DOHH2 (cell line): Measurements from ENCODE around the gene SRGAP1.

Source experiments
- EZH2phosphoT487 ChIP-seq: fragments of 200-600 bp; sonication (generic); IDR thresholded peaks from 2 replicates; pipeline ENCODE4 v1.6.1; 2017; ENCODE audit warnings: borderline replicate concordance, mild to moderate bottlenecking, antibody characterized with exemption, low read length, moderate library complexity, mixed read lengths
- TF ChIP-seq, protein P1 (sequence below): fragments of 200-600 bp; sonication (generic); IDR thresholded peaks from one replicate; pipeline ENCODE4 v1.5.1; 2014; ENCODE audit warnings: antibody characterized with exemption, mild to moderate bottlenecking, low read depth, low read length; ENCODE audit not compliant: poor library complexity, severe bottlenecking

DNA sequence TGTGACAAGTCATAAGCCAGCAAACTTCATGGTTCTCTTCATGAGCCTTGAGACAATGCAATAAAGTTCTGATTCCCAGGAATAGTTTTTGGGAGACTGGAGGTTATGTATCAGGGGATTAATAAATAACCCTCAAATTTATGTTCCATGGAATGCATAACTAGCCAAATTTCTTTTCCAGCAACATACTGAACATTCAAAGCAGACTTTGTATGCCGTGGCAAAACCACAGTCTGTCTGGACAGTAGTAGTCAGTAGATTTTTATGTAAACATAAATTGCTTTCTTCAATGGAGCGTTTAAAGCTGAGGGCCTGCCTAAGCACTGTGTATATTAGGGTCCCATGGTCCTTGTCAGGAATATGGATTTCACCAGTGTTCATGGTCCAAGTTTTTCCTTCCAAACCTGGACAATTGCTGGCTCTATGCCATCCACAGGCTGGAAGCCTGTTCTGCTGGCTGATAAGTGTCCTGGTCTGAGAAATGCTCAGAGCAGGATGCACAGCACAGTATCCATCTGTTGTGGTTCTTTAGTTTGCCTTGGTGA, 144.9 kb downstream of the SRGAP1 start:
- TF ChIP-seq, protein P1, sequence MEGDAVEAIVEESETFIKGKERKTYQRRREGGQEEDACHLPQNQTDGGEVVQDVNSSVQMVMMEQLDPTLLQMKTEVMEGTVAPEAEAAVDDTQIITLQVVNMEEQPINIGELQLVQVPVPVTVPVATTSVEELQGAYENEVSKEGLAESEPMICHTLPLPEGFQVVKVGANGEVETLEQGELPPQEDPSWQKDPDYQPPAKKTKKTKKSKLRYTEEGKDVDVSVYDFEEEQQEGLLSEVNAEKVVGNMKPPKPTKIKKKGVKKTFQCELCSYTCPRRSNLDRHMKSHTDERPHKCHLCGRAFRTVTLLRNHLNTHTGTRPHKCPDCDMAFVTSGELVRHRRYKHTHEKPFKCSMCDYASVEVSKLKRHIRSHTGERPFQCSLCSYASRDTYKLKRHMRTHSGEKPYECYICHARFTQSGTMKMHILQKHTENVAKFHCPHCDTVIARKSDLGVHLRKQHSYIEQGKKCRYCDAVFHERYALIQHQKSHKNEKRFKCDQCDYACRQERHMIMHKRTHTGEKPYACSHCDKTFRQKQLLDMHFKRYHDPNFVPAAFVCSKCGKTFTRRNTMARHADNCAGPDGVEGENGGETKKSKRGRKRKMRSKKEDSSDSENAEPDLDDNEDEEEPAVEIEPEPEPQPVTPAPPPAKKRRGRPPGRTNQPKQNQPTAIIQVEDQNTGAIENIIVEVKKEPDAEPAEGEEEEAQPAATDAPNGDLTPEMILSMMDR: no peak
- no peak for TF ChIP-seq EZH2phosphoT487
